HL-60/S4 treated with retinoic acid at 250 ng/mL for 4 days and 3 days (cell line): ENCODE measurements around the gene INCA1.

Source experiments
- in situ Hi-C: fragments of 300-500 bp; cut with MboI; formaldehyde crosslinking; loops from 2 replicates; pipeline ENCODE4 v1.7.0; 2022; ENCODE audit warnings: low sequenced_read_pairs

Gene INCA1

DNA sequence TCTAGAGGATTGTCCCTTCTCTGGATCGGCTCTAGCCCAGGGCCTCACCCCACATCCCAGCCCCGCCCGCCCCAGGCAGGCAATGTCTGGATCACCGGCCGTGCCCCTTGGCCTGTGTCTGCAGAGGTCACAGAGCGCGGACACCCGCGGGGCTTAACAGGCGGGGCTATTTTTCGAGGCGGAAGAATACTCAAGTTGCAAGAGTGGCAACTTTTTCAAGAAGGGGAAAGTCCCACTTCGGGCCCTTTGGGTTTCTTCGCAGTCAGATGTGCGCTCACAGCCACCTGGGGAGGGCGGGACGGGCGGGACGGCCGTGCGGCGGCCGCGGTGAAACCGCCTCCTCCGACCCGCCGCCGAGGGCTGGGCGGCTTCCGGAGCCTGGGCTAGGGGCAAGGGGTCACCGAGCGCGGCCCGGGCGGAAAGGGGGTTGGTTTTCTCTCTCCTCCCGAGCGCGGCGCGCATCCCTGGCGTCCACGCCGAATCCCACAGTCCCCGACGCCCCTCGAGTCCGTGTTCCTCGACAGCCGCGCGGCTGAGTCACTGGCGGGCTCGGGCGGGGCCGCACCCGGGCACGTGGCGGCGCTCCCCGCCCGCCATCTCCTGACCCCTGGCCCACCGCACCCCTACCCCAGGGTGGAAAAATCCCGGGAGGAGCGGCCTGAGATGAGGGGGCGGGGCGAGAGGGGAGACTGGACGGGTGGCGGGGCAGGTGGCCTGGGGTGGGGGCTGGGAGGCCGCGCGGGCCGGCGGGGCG lies 47.8 kb downstream of the INCA1 start:
- in situ Hi-C loops: no loop called here

- in situ Hi-C loops: no loop called here
Observed at GRCh38 chr17:4948931-4949320, 48.4 kb downstream of the INCA1 start.

GRCh38 chr17:4948166-4948930 lies 49.0 kb downstream of the INCA1 start, which contains the start of gene PFN1:
Gene PFN1 (minus strand): TSS chr17:4948530. CDS start chr17:4948394, 136 bp downstream.
- in situ Hi-C loops: no loop called here

- in situ Hi-C loops: no loop called here
Observed at GRCh38 chr17:4947411-4948165, 49.7 kb downstream of the INCA1 start.

GRCh38 chr17:4947010-4947410 lies 50.3 kb downstream of the INCA1 start:
- in situ Hi-C loops: no loop called here

DNA sequence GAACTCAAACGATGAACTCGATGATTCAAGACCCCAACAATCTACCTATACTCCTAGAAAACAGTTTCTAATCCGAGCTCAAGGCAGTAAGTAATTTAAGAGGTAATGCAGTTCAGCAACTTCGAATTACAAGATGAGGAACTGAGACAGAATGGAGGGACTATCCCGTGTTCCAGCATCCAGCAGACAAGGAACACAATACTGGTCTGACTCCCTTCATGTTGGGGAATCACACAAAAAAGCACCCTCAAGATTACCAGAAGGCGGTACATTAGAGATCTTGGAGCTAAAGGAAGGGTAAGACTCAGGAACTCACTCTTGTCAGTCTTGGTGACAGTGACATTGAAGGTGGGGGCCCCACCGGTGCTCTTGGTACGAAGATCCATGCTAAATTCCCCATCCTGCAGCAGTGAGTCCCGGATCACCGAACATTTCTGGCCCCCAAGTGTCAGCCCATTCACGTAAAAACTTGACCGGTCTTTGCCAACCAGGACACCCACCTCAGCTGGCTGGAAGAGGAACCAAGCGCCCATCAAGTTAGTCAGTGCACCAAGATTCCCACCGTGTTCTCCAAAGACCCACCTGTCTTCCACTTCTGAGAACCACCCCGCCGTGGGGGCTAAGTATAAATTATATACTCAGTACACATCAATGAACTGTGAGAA lies 50.9 kb downstream of the INCA1 start:
- in situ Hi-C loops: no loop called here

DNA sequence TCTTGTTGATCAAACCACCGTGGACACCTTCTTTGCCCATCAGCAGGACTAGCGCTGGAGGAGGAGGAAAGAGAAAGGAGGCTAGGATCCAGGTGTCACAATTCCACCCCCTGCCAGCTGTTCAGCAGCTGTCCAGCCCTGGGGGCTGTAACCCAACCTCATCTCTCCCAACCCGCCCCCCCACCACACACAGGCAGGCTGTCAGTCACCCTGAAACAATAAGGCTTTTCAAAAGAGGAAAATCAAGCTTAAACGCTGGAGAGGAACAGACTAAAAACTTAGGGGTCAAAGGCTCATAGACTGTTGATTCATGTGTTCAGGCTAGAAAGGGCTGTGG lies 51.4 kb downstream of the INCA1 start:
- in situ Hi-C loops: no loop called here

GRCh38 chr17:4945176-4945943 lies 52.0 kb downstream of the INCA1 start:
- in situ Hi-C loops: no loop called here

- in situ Hi-C loops: no loop called here
Observed at GRCh38 chr17:4944554-4945175, 52.7 kb downstream of the INCA1 start.

- in situ Hi-C loops: no loop called here
Observed at GRCh38 chr17:4944163-4944553, 53.2 kb downstream of the INCA1 start.

DNA sequence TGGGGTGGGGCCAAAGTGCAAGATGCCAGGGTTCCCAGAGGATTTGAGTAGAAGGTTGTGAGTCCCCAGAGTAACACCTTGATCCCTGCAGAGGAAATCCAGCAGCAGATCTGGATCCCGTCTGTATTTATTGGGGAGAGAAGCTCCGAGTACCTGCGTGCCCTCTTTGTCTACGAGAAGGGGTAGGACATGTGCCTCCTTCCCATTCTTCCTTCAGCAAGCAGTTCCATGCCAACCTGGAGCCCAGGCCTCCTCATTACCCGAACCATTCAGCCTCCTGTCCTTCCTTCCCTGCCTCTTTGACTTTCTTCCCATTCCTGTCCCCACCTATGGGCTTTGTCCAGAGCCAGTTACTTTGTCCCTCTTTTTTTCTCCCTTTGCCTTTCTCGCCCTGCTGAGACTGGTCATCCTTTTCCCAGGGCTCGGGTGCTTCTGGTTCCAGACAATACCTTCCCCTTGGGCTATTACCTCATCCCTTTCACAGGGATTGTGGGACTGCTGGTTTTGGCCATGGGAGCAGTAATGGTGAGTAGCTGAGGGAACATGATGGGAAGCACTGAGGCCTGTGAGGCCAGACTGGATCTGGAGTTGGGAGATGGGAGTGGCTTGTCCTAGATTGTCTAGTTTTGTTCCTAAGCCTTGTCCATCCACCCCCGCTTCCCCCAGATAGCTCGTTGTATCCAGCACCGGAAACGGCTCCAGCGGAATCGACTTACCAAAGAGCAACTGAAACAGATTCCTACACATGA lies 54.4 kb downstream of the INCA1 start:
- in situ Hi-C loops: no loop called here

- in situ Hi-C loops: no loop called here
Observed at GRCh38 chr17:4941319-4941610, 56.1 kb downstream of the INCA1 start.

DNA sequence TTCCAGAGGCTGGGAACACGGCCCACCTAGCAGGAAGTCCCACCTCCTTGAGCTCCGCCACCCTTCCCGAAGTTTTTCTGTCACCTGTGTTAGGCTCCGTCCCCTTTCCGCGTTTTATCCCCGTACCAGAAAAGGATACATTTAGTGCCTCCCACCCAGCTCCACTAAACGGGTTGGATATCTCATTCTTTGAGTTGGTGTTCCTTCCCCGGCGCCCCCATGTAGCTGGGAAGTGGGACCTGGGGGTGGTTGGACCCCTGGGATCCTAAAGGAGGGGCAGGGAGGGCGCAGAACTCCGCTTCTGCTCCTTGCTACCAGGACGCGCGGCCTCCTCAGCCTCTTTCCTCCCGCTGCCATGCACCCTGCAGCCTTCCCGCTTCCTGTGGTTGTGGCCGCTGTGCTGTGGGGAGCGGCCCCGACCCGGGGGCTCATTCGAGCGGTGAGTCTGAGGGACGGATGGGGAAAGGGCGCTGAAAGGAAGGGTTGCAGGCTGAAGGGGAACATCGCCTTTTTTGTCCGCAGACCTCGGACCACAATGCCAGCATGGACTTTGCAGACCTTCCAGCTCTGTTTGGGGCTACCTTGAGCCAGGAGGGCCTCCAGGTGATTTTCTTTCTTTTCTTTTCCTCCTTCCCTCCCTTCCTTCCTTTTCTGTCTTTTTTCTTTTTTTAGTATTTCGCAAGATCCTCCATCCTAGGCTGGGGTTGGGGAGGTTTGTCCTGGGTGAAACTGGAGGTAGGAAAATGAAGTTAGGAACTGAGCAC lies 56.6 kb downstream of the INCA1 start:
- in situ Hi-C loops: no loop called here

- in situ Hi-C loops: no loop called here
Observed at GRCh38 chr17:4939796-4940554, 57.3 kb downstream of the INCA1 start, which contains the start of the genes RNF167 and SLC25A11. Gene RNF167 (plus strand): TSS chr17:4940268. CDS start chr17:4940910, 642 bp downstream. Gene SLC25A11 (minus strand): TSS chr17:4940046. CDS start chr17:4939910, 136 bp downstream.

DNA sequence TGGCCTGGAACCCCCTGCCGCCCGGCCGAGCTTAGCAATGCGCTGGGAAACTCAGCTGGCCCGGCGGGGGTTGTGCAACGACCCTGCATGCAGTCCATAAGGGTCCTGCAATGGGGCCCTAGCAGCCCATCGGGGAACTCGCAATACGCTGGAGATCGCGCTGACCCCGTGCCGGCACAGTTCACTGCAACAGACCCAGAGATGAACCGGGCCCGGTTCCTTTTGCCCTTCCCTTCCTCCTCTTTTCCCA lies 57.9 kb downstream of the INCA1 start:
- in situ Hi-C loops: no loop called here

DNA sequence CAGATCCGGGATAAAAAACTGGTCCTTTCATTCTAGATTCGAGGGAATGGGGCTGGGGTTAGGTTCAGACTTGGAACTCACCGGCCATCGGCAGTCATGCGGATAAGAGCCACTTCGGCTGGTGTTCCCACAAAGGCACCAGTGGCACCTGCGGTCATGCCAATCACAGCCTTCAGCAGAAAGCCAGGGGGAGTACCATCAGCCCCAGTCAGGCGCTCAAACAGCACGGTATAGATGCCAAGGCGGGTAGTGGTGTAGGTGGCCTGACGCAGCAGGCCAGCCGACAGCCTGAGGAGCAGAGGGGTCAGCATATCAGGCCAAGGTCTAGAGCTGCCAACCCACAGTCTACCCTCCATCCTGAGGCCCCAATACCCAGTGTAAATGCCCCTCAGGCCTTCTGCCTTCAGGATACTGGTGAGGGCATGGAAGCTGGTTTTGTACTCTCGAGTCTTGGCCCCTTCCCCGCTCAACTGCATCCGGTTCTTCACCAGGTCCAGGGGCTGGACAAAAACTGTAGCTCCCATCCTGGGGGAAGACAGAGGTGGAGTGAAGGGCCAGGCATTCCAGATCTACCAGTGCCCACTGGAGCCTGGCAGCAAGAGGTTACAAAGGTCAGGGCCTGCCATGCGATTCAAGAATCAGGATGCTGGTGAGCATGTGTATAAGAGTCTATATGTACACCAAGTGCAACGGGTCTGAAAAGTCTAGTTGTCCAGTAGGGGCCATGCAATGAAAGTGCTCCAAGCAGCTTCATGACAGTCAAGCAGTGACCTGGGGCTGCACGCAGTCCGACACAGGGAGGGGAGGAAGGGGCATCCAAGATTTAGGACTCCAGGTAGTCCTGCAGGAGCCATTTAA lies 58.4 kb downstream of the INCA1 start:
- in situ Hi-C loops: no loop called here
